ENCODE results near the gene GRIA1. TPM values are rescaled to one million over a fixed set of nuclear protein-coding genes. Genes with fewer than 3 reads are reported as not detected.

Gene GRIA1
- total and polyA plus RNA-seq, 2 of the 13 experiments (the other 11 are each of a cell fraction or from before 2014, with no cell fraction given) = not detected

DNA sequence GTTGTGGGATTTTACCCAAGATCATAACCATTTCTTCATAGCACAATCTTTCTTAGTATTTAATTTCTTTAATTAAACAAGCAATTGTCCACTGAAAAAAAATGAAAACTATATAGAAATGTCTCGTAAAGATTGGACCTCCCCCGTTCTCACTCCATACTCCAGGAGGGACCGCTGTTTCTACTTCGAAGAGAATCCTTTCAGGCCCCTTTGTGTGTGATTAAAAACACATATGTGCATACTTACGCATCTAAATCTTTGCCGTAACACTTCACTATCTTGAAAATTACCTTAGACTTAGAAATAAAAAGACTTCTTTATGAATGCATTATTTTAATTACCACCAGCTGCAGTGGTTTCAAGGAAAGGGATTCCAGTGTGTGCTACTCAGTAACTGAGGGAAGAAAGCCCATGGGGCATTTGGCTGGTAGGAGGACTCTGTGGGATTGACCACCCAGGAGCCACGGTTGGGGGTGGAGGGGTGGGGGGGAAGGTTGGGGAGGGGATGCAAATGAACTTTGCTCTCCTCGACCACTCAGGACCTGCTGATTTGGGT lies 339.1 kb downstream of the GRIA1 start:
- in situ Hi-C loops (cut with HindIII; ENCODE audit: extremely low pct_ligation_motif_present, low pct_unique_long_range_greater_than_20kb) = no loop called here
- DNase-seq (ENCODE audit: low spot score) (no peak), ATAC-seq (no peak), FAIRE-seq (no peak)
- TF ChIP-seq ZBTB8A (CRISPR knock-in tag; IDR thresholded peaks at IDR 0.05; ENCODE audit: borderline replicate concordance, low read depth) = no peak
- TF ChIP-seq, protein P1, sequence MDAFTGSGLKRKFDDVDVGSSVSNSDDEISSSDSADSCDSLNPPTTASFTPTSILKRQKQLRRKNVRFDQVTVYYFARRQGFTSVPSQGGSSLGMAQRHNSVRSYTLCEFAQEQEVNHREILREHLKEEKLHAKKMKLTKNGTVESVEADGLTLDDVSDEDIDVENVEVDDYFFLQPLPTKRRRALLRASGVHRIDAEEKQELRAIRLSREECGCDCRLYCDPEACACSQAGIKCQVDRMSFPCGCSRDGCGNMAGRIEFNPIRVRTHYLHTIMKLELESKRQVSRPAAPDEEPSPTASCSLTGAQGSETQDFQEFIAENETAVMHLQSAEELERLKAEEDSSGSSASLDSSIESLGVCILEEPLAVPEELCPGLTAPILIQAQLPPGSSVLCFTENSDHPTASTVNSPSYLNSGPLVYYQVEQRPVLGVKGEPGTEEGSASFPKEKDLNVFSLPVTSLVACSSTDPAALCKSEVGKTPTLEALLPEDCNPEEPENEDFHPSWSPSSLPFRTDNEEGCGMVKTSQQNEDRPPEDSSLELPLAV (CRISPR knock-in tag; conservative IDR thresholded peaks at IDR 0.05; ENCODE audit: low read depth) = no peak
- TF ChIP-seq ZNF772 (CRISPR knock-in tag; IDR thresholded peaks at IDR 0.05) = no peak
- Histone ChIP-seq H3K27ac (ENCODE audit: extremely low read length, insufficient read depth, low read length) (no peak overlapping the region), H3K9ac (ENCODE audit: insufficient read depth, low read depth, low read length) (no peak overlapping the region), H3K79me2 (ENCODE audit: insufficient read depth, low read length) (no peaks in the 10 kb centered on the region), H3K9me3 (ENCODE audit: low read length) (no peaks in the 10 kb centered on the region), H3K36me3 (replicated peaks in 1 of 2; ENCODE audit: control insufficient read depth in 1 of 2, insufficient read depth in 2 of 2, low read length in 2 of 2) (no peaks in the 10 kb centered on the region), H2AFZ (ENCODE audit: low read length) (no peak overlapping the region), H3K27me3 (ENCODE audit: control insufficient read depth in 1 of 2, insufficient read depth in 2 of 2, low read length in 2 of 2) (peaks cover 0 to 1% of the 10 kb centered on the region in 2 experiments; a peak in 1 of 5 replicates), H3K4me3 (replicated peaks in 1 of 3; ENCODE audit: insufficient read depth in 1 of 3, low read depth in 2 of 3, low read length in 3 of 3) (no peak overlapping the region), H3K4me1 (ENCODE audit: insufficient read depth, low read length) (no peaks in the 10 kb centered on the region), H3K4me2 (ENCODE audit: low read depth, low read length) (no peak overlapping the region), H4K20me1 (ENCODE audit: insufficient read depth, low read length) (no peaks in the 10 kb centered on the region)
- BruUV-seq (replicated peaks) = no TSS peak
- POLR2A ChIA-PET = no interaction called here
- WGBS (ENCODE audit: low lambda C conversion rate) = 17% methylated on average over 8 of the region's 8 CpGs
- intact Hi-C loops (cut with micrococcal nuclease; ENCODE audit: unreplicated experiment) = no loop called here
- CTCF ChIA-PET (ENCODE audit: low intra/inter-chr PET ratio, low total read pairs) = no interaction called here

DNA sequence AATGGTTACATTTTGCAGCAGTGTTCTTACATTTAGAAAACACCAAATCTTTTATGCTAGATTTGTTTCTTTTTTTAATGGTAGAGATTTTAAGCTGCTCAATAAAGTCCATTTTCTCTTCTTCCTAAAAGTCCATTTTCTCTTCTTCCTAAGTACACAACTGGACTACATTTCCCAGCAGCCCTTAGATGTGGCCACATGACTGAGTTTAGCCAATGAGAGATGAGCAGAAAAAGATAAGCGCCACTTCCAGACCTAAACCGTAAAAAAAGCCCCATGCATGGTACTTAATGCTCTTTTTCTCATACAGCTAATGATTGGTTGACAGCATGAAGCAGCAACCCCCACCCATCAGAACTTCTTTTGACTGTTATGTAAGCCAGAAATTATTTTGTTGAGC lies 341.5 kb downstream of the GRIA1 start:
- ATAC-seq (peak; percentile 52; the same call in 1 of the 3 replicates), DNase-seq (ENCODE audit: low spot score) (peak; percentile 5), FAIRE-seq (no peak)
- intact Hi-C loops (cut with micrococcal nuclease; ENCODE audit: unreplicated experiment) (no loop called here), in situ Hi-C loops (cut with HindIII; ENCODE audit: extremely low pct_ligation_motif_present, low pct_unique_long_range_greater_than_20kb) (no loop called here)
- BruUV-seq (replicated peaks) = no TSS peak
- H3K4me3 ChIP-seq (replicated peaks in 1 of 3; ENCODE audit: insufficient read depth in 1 of 3, low read depth in 2 of 3, low read length in 3 of 3) = no peak overlapping the region
- H3K36me3 ChIP-seq (replicated peaks in 1 of 2; ENCODE audit: control insufficient read depth in 1 of 2, insufficient read depth in 2 of 2, low read length in 2 of 2) = no peaks in the 10 kb centered on the region
- H3K4me2 ChIP-seq (ENCODE audit: low read depth, low read length) = no peak overlapping the region
- H4K20me1 ChIP-seq (ENCODE audit: insufficient read depth, low read length) = no peaks in the 10 kb centered on the region
- no peak overlapping the region for H3K9ac ChIP-seq (ENCODE audit: insufficient read depth, low read depth, low read length)
- no peaks in the 10 kb centered on the region for H3K79me2 ChIP-seq (ENCODE audit: insufficient read depth, low read length)
- POLR2A ChIA-PET = no interaction called here
- no peak overlapping the region for H3K27ac ChIP-seq (ENCODE audit: extremely low read length, insufficient read depth, low read length)
- CTCF ChIA-PET (ENCODE audit: low intra/inter-chr PET ratio, low total read pairs) = no interaction called here
- no peak overlapping the region for H2AFZ ChIP-seq (ENCODE audit: low read length)
- H3K27me3 ChIP-seq (ENCODE audit: control insufficient read depth in 1 of 2, insufficient read depth in 2 of 2, low read length in 2 of 2) = no peaks in the 10 kb centered on the region
- 0% methylated on average over 2 of the region's 2 CpGs for WGBS (ENCODE audit: low lambda C conversion rate)
- H3K4me1 ChIP-seq (ENCODE audit: insufficient read depth, low read length) = no peaks in the 10 kb centered on the region
- H3K9me3 ChIP-seq (ENCODE audit: low read length) = no peaks in the 10 kb centered on the region
- TF ChIP-seq ADNP (CRISPR knock-in tag; IDR thresholded peaks at IDR 0.05) = no peak
- TF ChIP-seq ARID4A (CRISPR knock-in tag; IDR thresholded peaks at IDR 0.05; ENCODE audit: borderline replicate concordance) = no peak
- no peak for TF ChIP-seq ZFP36L1 (CRISPR knock-in tag; IDR thresholded peaks at IDR 0.05)
- TF ChIP-seq JUND (CRISPR knock-in tag; IDR thresholded peaks at IDR 0.05) = no peak
- TF ChIP-seq NFYB (CRISPR knock-in tag; IDR thresholded peaks at IDR 0.05) = peak; percentile 69
- TF ChIP-seq HCFC1 (IDR thresholded peaks at IDR 0.05; ENCODE audit: low read depth, low read length) = peak; percentile 48; the same call in 1 of the 2 replicates
- no peak for TF ChIP-seq PAX8 (CRISPR knock-in tag; IDR thresholded peaks at IDR 0.05; ENCODE audit: borderline replicate concordance)
- TF ChIP-seq ZNF7 (CRISPR knock-in tag; IDR thresholded peaks at IDR 0.05) = no peak
- TF ChIP-seq ZNF879 (CRISPR knock-in tag; IDR thresholded peaks at IDR 0.05) = no peak
- TF ChIP-seq ZNF264 (CRISPR knock-in tag; IDR thresholded peaks at IDR 0.05) = no peak
- TF ChIP-seq ZNF766 (CRISPR knock-in tag; IDR thresholded peaks at IDR 0.05; ENCODE audit: borderline replicate concordance) = no peak
